LNCaP clone FGC (cell line): ENCODE measurements around the gene MEGF11.

Experiments
- DNase-seq: peaks from one replicate; pipeline ENCODE4 v3.0.0-alpha.2; 2011; ENCODE audit warnings: low read depth
- H3K4me3 ChIP-seq: 2 replicates; pipeline ENCODE4 v1.5.1; 2011; ENCODE audit warnings: mild to moderate bottlenecking, low read depth, low read length, control low read depth
- TF ChIP-seq, protein P1 (sequence below): IDR thresholded peaks from 2 replicates; pipeline ENCODE4 v1.5.1; 2012; ENCODE audit warnings: mild to moderate bottlenecking; ENCODE audit not compliant: control insufficient read depth, insufficient read depth; ENCODE audit errors: extremely low read depth

MEGF11 gene

DNA sequence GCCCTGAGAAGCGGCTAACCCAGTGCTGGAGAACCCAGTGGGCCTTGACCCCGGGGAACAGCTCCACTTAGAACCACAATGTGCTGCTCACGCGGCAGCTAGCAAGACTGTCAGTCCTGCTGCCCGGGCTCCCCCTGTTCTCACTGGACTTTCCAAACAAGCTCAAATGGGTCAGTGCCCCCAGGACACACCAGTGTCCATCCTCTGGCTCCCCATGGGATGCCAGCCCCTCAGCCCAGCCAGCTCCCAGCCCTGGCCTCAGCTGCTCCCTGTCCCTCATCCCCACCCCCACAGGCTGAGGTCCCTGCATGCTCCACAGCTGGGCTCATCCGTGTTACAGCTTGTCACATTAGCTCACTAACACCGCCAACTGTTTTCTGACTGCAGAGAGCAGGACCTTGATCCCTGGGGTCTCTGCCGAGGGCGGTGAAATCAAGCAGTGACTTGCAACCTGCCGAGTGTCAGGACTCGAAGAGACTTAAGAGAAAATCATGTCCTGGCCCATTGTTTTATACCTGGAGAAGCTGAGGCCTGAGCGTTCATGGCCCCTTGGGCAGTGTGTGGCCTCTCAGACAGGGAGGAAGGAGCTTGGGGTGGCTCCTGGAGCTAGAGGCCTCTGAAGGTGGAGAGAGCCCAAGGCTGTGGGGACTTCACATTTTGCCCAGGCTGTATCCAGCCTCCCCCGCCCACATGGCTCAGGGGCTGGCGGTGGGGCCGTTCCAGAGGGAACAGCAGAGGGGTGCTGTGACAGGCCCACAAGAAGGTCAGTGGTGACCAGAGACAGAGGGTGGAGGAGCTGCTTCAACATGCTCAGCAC, 157.5 kb downstream of the MEGF11 start:
- DNase-seq: no peak
- H3K4me3 ChIP-seq: no peak overlapping the region
- TF ChIP-seq, protein P1, sequence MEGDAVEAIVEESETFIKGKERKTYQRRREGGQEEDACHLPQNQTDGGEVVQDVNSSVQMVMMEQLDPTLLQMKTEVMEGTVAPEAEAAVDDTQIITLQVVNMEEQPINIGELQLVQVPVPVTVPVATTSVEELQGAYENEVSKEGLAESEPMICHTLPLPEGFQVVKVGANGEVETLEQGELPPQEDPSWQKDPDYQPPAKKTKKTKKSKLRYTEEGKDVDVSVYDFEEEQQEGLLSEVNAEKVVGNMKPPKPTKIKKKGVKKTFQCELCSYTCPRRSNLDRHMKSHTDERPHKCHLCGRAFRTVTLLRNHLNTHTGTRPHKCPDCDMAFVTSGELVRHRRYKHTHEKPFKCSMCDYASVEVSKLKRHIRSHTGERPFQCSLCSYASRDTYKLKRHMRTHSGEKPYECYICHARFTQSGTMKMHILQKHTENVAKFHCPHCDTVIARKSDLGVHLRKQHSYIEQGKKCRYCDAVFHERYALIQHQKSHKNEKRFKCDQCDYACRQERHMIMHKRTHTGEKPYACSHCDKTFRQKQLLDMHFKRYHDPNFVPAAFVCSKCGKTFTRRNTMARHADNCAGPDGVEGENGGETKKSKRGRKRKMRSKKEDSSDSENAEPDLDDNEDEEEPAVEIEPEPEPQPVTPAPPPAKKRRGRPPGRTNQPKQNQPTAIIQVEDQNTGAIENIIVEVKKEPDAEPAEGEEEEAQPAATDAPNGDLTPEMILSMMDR: no peak

DNA sequence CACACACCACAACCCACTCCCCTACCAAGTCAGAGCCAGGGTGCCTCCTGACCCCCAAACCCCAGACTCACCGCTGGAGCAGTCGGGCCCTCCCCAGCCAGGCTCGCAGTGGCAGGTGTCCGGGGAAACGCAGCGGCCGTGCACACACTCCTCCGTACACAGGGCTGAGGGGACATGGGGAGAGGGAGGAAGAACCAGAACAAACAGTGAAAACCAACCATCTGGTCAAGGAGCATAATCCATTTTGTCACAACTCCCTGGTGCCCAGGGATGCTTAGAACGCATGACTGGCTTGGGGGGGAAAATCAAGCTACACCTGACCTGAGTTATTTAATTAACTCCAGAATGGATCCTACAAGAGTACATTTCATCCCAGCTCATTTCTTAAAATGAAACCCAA, 159.2 kb downstream of the MEGF11 start:
- TF ChIP-seq, protein P1: no peak
- no peak for DNase-seq
- H3K4me3 ChIP-seq: no peak overlapping the region

DNA sequence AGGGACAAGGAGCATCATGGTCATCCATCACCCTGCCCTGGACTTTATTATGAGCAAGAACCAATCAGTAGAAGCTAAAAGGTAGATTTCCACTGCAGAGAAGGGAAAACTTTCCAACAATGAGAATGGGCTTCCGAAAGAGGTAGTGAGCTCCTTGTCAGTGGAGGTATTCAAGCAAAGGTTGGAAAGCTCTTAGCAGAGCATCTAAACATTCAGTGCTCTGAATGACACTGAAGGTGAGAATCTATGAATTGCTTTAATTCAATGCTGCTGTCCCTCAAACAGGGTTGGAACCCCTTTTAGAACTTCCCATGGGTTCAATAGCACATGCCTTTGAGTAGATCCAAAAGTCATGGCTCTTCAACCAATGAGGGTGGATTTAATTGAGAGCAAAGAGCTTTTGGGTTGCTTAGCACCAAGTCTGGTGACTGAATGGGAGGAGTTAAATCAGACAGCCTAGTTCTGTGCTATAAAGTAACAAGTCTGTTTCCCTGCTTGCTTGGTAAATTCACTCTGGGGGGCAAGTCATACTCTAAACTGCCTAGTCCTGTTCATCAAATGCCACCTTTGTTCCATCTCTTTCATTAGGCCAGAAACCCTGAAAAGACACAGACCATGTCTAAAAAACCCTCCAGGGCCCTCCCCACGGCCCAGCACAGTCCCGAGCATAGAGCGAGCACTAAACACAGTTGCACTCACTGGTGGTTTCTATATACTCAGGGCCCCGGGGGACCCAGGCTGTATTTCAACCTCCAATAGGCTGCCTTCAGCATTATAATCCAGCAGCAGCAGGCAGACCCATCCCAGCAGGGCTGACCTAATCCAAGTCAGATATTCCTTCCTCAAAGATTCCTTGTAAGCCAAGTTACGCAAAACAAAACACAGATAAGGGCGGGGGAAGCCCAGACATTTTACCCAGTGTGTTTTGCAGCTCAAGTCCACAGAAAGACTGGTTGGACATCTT, 161.2 kb downstream of the MEGF11 start:
- no peak for DNase-seq
- TF ChIP-seq, protein P1: no peak
- H3K4me3 ChIP-seq: no peak overlapping the region

DNA sequence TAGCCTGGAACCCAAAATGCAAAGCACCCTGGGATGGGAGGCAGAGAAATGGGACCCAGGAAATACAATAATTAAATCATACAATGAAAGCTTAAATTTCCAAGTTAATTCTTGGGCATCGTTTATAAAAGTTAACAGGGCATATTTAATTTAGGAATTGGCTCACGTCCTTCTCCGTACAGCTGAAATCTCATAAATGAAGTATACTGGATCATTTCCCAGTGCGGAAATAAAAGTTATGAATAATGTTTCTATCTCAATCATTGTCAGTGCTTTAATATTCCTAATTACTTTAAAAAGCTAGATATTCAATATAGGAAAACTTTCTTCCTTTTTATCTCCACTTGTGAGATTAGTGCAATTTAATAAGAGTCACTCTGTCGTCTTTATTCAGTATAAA, 164.0 kb downstream of the MEGF11 start:
- TF ChIP-seq, protein P1: no peak
- H3K4me3 ChIP-seq: no peak overlapping the region
- peak; percentile 25 for DNase-seq

DNA sequence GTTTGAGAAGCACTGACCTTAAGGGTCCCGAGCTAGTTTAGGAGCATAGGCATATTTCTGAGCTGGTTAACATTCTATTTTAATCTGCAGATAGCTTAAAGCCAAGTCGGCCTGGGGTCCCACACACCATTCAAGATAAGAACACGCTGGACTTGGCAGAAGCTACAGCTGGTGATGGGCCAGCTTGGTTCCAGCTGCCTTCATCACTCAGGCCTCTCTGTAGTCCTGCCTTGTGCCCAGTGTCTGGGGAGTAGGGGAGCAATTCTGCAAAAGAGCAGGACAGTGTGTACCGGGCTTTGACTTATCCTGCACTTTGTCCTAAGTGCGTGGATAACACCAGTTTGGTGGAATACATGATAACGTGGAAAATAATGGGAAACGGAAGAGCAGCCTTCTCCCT, 164.5 kb downstream of the MEGF11 start:
- no peak overlapping the region for H3K4me3 ChIP-seq
- TF ChIP-seq, protein P1: no peak
- DNase-seq: no peak

DNA sequence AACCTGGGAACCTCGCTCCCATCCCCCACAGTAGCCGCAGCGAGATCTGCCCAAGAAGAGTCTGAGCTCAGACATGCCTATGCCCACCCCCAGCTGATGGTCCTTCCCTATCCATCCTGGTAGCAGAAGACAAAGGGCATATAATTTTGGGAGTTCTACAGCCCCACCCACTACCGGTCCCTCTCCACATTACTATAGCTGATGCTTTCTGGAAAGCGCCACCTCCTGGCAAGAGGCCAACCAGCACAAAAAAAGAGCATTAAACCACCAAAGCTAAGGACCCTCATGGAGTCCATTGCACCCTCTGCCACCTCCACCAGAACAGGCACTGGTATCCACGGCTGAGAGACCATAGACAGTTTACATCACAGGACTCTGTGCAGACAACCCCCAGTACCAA, 168.4 kb downstream of the MEGF11 start:
- no peak overlapping the region for H3K4me3 ChIP-seq
- TF ChIP-seq, protein P1: no peak
- DNase-seq: no peak
